Measurements from ENCODE around the gene A2M. TPM values are rescaled to one million over a fixed set of nuclear protein-coding genes. Genes with fewer than 3 reads are reported as not detected.

The A2M gene
- total RNA-seq, 1 experiment from 2014 or later, result not detected

- no peak overlapping the region for H2AFZ ChIP-seq (ENCODE audit: low read length)
Observed at GRCh38 chr12:9118158-9118557, 2.4 kb upstream of the A2M start.

GRCh38 chr12:9114946-9115345, 773 bp downstream of the A2M start:
- H3K9ac ChIP-seq (ENCODE audit: low read length), result no peak overlapping the region
- no peaks in the 10 kb centered on the region for H3F3A ChIP-seq (ENCODE audit: low read length, unreplicated experiment)
- H3K4me2 ChIP-seq (ENCODE audit: low read length), result no peak overlapping the region
- DNase-seq (no peak), ATAC-seq (no peak)
- no peak overlapping the region for H3K27ac ChIP-seq (ENCODE audit: low read length)
- no peaks in the 10 kb centered on the region for H3K9me2 ChIP-seq (replicated peaks; ENCODE audit: low read length)
- peaks cover 49% of the 10 kb centered on the region for H3K27me3 ChIP-seq (ENCODE audit: low read length)
- no peaks in the 10 kb centered on the region for H3K79me2 ChIP-seq (ENCODE audit: low read length)
- ChIA-PET CTCF (no interaction called here), POLR2A (ENCODE audit: unreplicated experiment) (no interaction called here)
- no peak overlapping the region for H2AFZ ChIP-seq (ENCODE audit: low read length)
- H3K36me3 ChIP-seq (ENCODE audit: low read depth, low read length), result no peaks in the 10 kb centered on the region
- H3K9me3 ChIP-seq (ENCODE audit: low read length), result no peaks in the 10 kb centered on the region
- no peaks in the 10 kb centered on the region for H3K4me1 ChIP-seq (ENCODE audit: insufficient read depth, low read length)
- no peak overlapping the region for H3K4me3 ChIP-seq (ENCODE audit: low read length)
- no peaks in the 10 kb centered on the region for H4K20me1 ChIP-seq (ENCODE audit: low read length)
- no TSS peak for BruUV-seq (replicated peaks)
- TF ChIP-seq EZH2phosphoT487 (IDR thresholded peaks at IDR 0.05; ENCODE audit: borderline replicate concordance, low read length) (no peak), CTCF (conservative IDR thresholded peaks at IDR 0.05; ENCODE audit: low read depth, low read length) (no peak), EZH2 (IDR thresholded peaks at IDR 0.05; ENCODE audit: low read length, unreplicated experiment) (no peak)
- intact Hi-C loops (cut with micrococcal nuclease), result no loop called here

More at GRCh38 chr12:9118158-9118557, 2.4 kb upstream of the A2M start:
- H3K27me3 ChIP-seq (ENCODE audit: low read length), result peaks cover 59% of the 10 kb centered on the region
- no TSS peak for BruUV-seq (replicated peaks)
- no peak overlapping the region for H3K27ac ChIP-seq (ENCODE audit: low read length)
- no peaks in the 10 kb centered on the region for H3K9me3 ChIP-seq (ENCODE audit: low read length)
- H3K4me3 ChIP-seq (ENCODE audit: low read length), result no peak overlapping the region
- DNase-seq (no peak), ATAC-seq (no peak)
- intact Hi-C loops (cut with micrococcal nuclease), result no loop called here
- no peaks in the 10 kb centered on the region for H3K9me2 ChIP-seq (replicated peaks; ENCODE audit: low read length)
- CTCF ChIA-PET, result no interaction called here
- H3K9ac ChIP-seq (ENCODE audit: low read length), result no peak overlapping the region
- POLR2A ChIA-PET (ENCODE audit: unreplicated experiment), result no interaction called here
- TF ChIP-seq EZH2 (IDR thresholded peaks at IDR 0.05; ENCODE audit: low read length, unreplicated experiment) (no peak), CTCF (conservative IDR thresholded peaks at IDR 0.05; ENCODE audit: low read depth, low read length) (no peak), EZH2phosphoT487 (IDR thresholded peaks at IDR 0.05; ENCODE audit: borderline replicate concordance, low read length) (no peak)
- H3K36me3 ChIP-seq (ENCODE audit: low read depth, low read length), result no peaks in the 10 kb centered on the region
- H3F3A ChIP-seq (ENCODE audit: low read length, unreplicated experiment), result no peaks in the 10 kb centered on the region
- H3K4me2 ChIP-seq (ENCODE audit: low read length), result no peak overlapping the region
- H3K4me1 ChIP-seq (ENCODE audit: insufficient read depth, low read length), result no peaks in the 10 kb centered on the region
- H4K20me1 ChIP-seq (ENCODE audit: low read length), result no peaks in the 10 kb centered on the region
- no peaks in the 10 kb centered on the region for H3K79me2 ChIP-seq (ENCODE audit: low read length)

GRCh38 chr12:9113987-9114309, 1.8 kb downstream of the A2M start:
- no peaks in the 10 kb centered on the region for H4K20me1 ChIP-seq (ENCODE audit: low read length)

More at GRCh38 chr12:9113987-9114309, 1.8 kb downstream of the A2M start:
- Histone ChIP-seq H3K9me3 (ENCODE audit: low read length) (no peaks in the 10 kb centered on the region), H3K4me1 (ENCODE audit: insufficient read depth, low read length) (no peaks in the 10 kb centered on the region), H3K36me3 (ENCODE audit: low read depth, low read length) (no peaks in the 10 kb centered on the region), H3K27ac (ENCODE audit: low read length) (no peak overlapping the region), H3K79me2 (ENCODE audit: low read length) (no peaks in the 10 kb centered on the region), H3K4me2 (ENCODE audit: low read length) (no peak overlapping the region), H3K9me2 (replicated peaks; ENCODE audit: low read length) (no peaks in the 10 kb centered on the region), H3F3A (ENCODE audit: low read length, unreplicated experiment) (no peaks in the 10 kb centered on the region), H2AFZ (ENCODE audit: low read length) (no peak overlapping the region), H3K4me3 (ENCODE audit: low read length) (no peak overlapping the region), H3K9ac (ENCODE audit: low read length) (no peak overlapping the region), H3K27me3 (ENCODE audit: low read length) (peaks cover 45% of the 10 kb centered on the region)
- ATAC-seq (no peak), DNase-seq (no peak)
- intact Hi-C loops (cut with micrococcal nuclease), result no loop called here
- no TSS peak for BruUV-seq (replicated peaks)
- no peak for TF ChIP-seq CTCF (conservative IDR thresholded peaks at IDR 0.05; ENCODE audit: low read depth, low read length)
- no peak for TF ChIP-seq EZH2phosphoT487 (IDR thresholded peaks at IDR 0.05; ENCODE audit: borderline replicate concordance, low read length)
- no peak for TF ChIP-seq EZH2 (IDR thresholded peaks at IDR 0.05; ENCODE audit: low read length, unreplicated experiment)
- CTCF ChIA-PET, result no interaction called here
- POLR2A ChIA-PET (ENCODE audit: unreplicated experiment), result no interaction called here

Data from PC-3 (cell line).